Measurements from ENCODE around the gene RIOK2.

RIOK2 gene

GRCh38 chr5:97183100-97183929 lies at the start of gene RIOK2:
RIOK2 (minus strand) TSS chr5:97183247; CDS start chr5:97183191, 56 bp downstream.
- H3K9me3 ChIP-seq (ENCODE audit: control insufficient read depth, insufficient read depth, low read length), result 0 out of 2 replicates have a peak, but pooled peaks cover 5% of the 10 kb centered on the region
- H3K36me3 ChIP-seq (ENCODE audit: control insufficient read depth, low read length), result peaks cover 24% of the 10 kb centered on the region
- no peaks in the 10 kb centered on the region for H3K9me2 ChIP-seq (replicated peaks; ENCODE audit: control insufficient read depth, low read length)
- TF ChIP-seq EZH2phosphoT487 (IDR thresholded peaks at IDR 0.05; ENCODE audit: borderline replicate concordance, low read length) (no peak), CTCF (IDR thresholded peaks at IDR 0.05; ENCODE audit: low read depth, low read length, poor library complexity, severe bottlenecking) (no peak)
- H3K4me2 ChIP-seq (ENCODE audit: low read length), result peak within 1 kb of the TSS; percentile 77
- no peaks in the 10 kb centered on the region for H3F3A ChIP-seq (ENCODE audit: control insufficient read depth, insufficient read depth)
- H3K27me3 ChIP-seq (ENCODE audit: control insufficient read depth, low read length), result no peaks in the 10 kb centered on the region
- peak within 1 kb of the TSS; percentile 93 for H3K4me3 ChIP-seq (ENCODE audit: low read length)
- peaks cover 38% of the 10 kb centered on the region for H3K79me2 ChIP-seq (ENCODE audit: control insufficient read depth, low read length)
- H3K4me1 ChIP-seq (ENCODE audit: control insufficient read depth, low read length), result peaks cover 24% of the 10 kb centered on the region
- no peaks in the 10 kb centered on the region for H4K20me1 ChIP-seq (ENCODE audit: control insufficient read depth, insufficient read depth, low read depth, low read length)
- H3K27ac ChIP-seq (ENCODE audit: low read depth, low read length), result peak within 1 kb of the TSS; percentile 78

DNA sequence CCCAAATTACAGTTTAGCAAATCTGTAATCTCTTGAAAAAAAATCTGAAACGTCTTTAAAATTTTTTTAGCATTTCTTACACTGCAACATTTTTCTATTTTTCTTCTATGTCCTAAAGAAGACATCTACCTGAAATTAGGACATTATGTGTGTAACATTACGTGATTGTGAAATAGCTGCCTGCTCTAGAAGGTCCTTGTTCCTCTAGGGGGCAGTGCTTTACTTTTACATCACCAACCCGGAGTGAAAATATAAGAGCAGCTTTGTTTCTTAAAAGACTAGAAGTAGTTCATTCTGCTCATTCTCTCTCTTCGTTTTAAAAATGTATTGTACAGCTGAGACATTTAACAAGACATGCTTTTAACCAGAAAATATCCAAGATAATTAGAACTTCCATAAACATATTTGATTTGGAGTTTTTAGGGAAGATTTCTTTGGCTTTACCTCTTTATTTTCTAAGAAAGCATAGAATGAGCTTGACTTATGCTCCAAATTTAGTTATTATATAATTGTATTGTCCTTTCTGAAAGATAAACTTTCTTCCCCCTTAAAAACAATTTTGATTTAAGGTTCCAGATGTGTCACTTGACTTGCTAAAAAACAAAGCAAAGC lies 48.1 kb upstream of the RIOK2 start:
- H3K79me2 ChIP-seq (ENCODE audit: control insufficient read depth, low read length), result no peaks in the 10 kb centered on the region
- H3F3A ChIP-seq (ENCODE audit: control insufficient read depth, insufficient read depth), result no peaks in the 10 kb centered on the region
- H3K4me2 ChIP-seq (ENCODE audit: low read length), result no peak overlapping the region
- no peak overlapping the region for H3K4me3 ChIP-seq (ENCODE audit: low read length)
- no peaks in the 10 kb centered on the region for H4K20me1 ChIP-seq (ENCODE audit: control insufficient read depth, insufficient read depth, low read depth, low read length)
- no peaks in the 10 kb centered on the region for H3K9me2 ChIP-seq (replicated peaks; ENCODE audit: control insufficient read depth, low read length)
- peak; percentile 80 for TF ChIP-seq CTCF (IDR thresholded peaks at IDR 0.05; ENCODE audit: low read depth, low read length, poor library complexity, severe bottlenecking)
- no peak for TF ChIP-seq EZH2phosphoT487 (IDR thresholded peaks at IDR 0.05; ENCODE audit: borderline replicate concordance, low read length)
- H3K4me1 ChIP-seq (ENCODE audit: control insufficient read depth, low read length), result no peaks in the 10 kb centered on the region
- no peaks in the 10 kb centered on the region for H3K36me3 ChIP-seq (ENCODE audit: control insufficient read depth, low read length)
- H3K27me3 ChIP-seq (ENCODE audit: control insufficient read depth, low read length), result peaks cover 6% of the 10 kb centered on the region
- H3K9me3 ChIP-seq (ENCODE audit: control insufficient read depth, insufficient read depth, low read length), result no peaks in the 10 kb centered on the region
- no peak overlapping the region for H3K27ac ChIP-seq (ENCODE audit: low read depth, low read length)

DNA sequence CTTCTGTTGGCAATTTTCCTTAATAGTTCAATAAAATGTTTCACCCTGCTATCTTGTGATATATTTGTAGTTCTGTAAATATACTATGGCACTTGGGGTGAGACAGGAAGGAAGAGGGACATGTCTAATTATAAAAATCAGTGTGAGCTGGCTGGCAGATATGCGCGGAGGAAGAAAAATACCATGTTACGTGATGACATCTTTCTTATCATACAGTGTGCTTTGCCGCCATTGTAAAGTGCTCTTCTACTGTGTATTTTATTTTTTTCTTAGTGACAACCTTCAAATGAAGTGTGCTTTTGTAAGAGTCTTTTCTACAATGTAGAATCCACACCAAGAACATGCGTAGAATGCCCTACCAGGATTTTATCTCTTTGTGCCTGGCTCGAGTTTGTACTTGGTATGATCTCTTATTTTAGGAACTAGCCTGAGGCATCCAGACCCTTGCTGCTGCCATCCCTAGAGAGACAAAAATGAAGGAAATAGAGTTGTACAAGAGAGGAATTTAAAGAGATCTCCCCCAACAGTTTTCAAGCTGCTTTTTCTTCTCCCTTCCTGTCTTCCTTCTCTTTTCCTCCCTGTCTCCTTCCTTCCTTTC lies 46.7 kb upstream of the RIOK2 start:
- H3K79me2 ChIP-seq (ENCODE audit: control insufficient read depth, low read length), result no peaks in the 10 kb centered on the region
- H3K36me3 ChIP-seq (ENCODE audit: control insufficient read depth, low read length), result no peaks in the 10 kb centered on the region
- H3K27me3 ChIP-seq (ENCODE audit: control insufficient read depth, low read length), result peaks cover 6% of the 10 kb centered on the region
- no peak overlapping the region for H3K4me2 ChIP-seq (ENCODE audit: low read length)
- TF ChIP-seq EZH2phosphoT487 (IDR thresholded peaks at IDR 0.05; ENCODE audit: borderline replicate concordance, low read length) (no peak), CTCF (IDR thresholded peaks at IDR 0.05; ENCODE audit: low read depth, low read length, poor library complexity, severe bottlenecking) (no peak)
- H4K20me1 ChIP-seq (ENCODE audit: control insufficient read depth, insufficient read depth, low read depth, low read length), result no peaks in the 10 kb centered on the region
- no peak overlapping the region for H3K4me3 ChIP-seq (ENCODE audit: low read length)
- H3F3A ChIP-seq (ENCODE audit: control insufficient read depth, insufficient read depth), result no peaks in the 10 kb centered on the region
- no peaks in the 10 kb centered on the region for H3K4me1 ChIP-seq (ENCODE audit: control insufficient read depth, low read length)
- no peaks in the 10 kb centered on the region for H3K9me3 ChIP-seq (ENCODE audit: control insufficient read depth, insufficient read depth, low read length)
- H3K27ac ChIP-seq (ENCODE audit: low read depth, low read length), result no peak overlapping the region
- no peaks in the 10 kb centered on the region for H3K9me2 ChIP-seq (replicated peaks; ENCODE audit: control insufficient read depth, low read length)
